Glomerular visceral epithelial cell (primary cell): ENCODE data around the gene PITX1.

ENCODE experiments used
- DNase-seq: peaks from one replicate; pipeline ENCODE4 v3.0.0-alpha.2; 2016; ENCODE audit errors: extremely low spot score

Gene PITX1

DNA sequence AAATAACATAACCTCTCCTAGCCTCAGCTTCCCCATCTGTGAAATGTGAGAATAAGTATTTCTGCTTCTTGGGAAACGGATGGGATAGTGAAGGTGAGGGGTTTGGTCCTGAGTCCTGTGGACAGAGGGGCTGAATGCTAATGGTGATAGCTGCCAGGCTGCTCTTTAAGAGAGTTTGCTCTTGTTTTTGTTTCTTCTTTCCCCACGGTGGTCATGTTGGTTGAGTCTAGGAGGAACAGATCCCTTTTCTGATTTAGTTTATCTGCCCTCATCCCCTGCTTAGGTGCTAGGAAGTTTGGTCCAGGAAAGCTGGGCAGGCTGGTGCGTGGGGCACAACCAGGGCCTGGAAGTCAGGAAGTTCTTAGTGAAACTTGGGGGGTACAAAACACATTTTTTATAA, 7.7 kb upstream of the PITX1 start:
- DNase-seq, result no peak

DNA sequence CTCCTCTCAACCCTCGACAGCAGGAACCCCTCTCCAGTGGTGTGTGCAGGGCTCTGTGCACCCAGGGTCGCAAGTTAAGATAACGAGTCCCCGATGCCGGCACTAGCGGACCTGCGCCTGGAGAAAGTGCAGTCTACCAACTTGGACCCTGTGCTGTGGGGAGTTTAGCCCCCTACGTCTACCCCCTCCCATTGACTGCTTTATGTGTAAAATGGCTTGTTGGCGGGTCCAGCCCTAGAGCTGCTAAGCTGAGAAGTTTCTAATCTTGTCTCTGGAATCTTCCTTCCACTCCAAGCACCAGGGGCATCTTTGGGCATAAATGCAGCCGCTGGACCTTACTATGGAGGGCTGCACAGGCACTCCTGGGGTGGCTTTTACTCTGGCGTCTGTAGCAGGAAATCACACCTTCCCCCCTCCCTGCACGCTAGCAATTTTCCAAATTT, 7.1 kb upstream of the PITX1 start:
- no peak for DNase-seq

DNA sequence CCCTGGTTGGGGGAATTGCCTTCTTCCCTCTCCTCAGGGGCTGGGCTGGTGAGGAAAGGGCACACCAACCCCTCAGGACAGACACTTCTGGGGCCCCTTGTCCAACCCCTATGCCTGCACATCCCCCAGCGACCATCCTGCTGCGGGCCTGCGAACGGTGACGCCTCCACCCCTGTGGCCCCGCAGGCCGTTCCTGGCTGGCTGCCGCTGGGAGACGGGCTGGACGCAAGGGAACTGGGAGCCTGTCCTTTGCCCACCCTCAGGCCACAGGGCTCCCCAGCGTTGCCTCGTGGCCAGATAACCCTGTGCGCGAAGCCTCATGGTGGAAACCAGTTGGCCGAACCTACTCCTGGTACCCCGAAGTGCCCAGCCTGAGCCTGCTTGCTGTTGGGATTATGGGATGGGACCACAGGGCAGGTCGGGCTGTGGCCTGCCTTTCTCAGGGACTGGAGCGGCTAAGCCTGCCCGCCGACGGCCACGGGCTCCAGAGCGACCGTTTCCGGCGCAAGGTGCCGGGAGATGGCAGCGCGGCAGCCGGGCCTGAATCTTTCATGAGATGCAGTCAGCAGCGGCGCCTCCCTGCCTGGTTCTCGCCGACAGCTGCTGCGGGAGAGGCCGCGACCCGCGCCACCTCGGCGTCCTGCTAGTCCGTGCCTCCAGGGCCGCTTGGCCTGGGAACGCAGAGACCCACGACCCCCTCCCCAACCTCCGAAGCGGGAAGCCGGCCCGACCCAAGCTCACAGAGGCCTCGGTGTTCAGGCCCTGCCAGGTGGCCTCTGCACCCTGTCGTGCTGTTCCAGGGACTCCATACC, 6.5 kb upstream of the PITX1 start:
- no peak for DNase-seq

GRCh38 chr5:135040034-135040332, 6.0 kb upstream of the PITX1 start:
- no peak for DNase-seq

DNA sequence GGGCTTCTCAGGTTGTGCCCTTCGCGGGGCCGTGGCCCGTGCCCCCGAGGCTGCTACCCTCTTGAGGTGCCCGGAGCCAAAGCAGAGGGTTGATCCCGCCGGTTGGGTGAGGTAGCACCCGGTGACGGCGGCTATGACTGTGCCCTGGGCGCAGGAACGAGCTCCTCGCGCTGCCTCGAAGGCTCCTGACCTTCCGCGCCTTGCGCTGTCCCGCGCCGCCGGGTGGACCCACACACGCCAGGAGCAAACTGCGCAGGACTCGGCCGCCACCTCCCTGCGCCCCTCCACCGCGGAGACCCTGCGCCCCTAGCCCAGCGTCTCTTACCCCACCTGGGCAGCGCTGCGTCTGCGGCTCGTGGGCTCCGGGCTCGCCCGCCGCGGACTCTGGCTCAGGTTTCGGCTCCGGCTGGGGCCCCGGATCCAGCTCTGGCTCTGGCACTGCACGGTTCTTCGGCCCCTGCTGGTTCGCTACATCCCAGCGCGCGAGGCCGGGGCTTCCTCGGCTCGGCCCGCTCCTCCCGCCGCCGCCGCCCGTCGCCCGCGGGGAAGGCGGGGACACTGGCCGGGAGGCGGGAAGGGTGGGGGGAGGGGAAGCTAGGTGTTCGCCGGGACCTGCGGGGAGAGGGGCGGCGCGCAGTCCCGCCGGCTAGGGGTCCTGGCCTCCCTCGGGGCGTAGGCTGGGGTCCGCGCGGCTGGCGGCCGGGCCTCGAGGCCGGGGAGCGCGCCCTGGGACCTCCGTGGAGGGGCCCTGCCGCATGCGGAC, 5.4 kb upstream of the PITX1 start:
- DNase-seq, result no peak

DNA sequence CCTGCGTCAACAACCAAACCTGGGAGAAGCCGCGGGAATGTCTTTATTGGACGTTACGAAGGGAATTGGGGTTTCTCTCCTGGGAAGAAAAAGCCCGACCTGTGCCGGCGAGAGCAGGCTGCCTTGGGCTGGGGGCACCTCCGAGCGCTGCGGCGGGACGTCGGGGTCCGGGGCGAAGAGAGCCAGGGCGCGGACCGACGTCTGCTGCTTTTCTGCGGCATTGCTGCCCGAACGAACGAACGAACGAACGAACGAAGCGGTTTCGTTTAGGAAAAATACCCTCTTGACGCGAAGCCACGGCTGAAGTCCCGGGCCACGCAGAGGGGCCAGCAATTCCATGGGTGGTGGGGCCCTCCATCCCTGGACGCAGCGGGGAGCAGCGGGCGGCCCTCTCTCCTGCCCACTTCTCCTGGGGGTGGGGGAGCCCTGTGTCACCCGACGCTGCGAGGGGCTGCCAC, 4.8 kb upstream of the PITX1 start:
- DNase-seq, result no peak

- DNase-seq, result no peak
Observed at GRCh38 chr5:135038205-135038812, 4.3 kb upstream of the PITX1 start.

DNA sequence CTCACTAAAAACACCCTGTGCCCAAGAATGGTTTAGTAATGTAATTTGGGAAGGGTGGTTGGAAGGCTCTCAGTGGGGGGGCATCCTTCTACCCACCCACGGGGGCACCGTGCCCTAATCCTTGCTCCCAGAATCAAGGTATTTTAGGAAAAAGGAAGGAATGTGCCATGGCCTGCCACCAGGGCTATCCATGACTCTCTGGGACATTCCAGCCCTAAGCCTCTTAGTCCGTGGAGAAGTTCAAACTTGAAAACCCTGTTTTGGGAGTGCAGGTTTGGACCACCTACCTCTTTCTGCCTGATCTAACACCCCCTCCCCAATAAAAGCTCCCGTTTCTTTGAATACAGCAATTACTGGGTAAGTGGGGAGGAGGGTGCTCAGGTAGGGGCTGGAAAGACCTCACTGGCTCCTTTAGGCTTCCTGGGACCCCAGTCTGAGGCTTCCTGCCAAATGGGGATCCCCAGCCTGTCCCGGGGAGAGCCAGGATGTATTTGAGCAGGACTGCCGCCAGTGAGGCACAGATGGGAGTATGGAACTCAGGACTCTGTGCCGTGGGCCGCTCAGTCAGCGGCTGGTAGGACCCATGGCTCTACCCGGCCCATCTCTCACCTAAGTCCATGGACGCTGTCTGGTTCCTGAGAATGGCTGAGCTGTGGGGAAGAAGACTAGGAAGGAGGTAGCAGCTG, 3.6 kb upstream of the PITX1 start:
- no peak for DNase-seq

DNA sequence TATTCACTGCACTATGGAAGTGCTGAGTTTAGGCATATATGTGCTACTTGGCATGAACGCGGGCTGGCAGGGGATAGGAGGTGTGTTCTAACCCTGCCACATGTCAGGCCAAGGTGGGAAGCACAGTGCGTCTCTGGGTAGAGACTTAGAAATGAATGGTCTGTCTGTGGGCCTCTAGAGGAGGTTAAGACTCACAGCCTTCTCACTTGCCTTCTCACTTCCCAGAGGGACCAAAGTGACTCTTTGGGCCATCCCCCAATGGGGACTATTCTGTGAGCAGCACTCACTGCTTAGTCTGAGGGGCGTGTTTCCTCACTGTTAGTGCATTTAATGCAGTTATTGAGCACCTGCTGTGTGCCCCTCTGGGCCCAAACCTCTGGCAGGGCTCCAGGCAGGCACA, 2.4 kb upstream of the PITX1 start:
- no peak for DNase-seq

GRCh38 chr5:135035678-135036030, 1.6 kb upstream of the PITX1 start:
- no peak for DNase-seq

GRCh38 chr5:135034963-135035677, 1.1 kb upstream of the PITX1 start:
- no peak for DNase-seq

GRCh38 chr5:135034236-135034962, 371 bp upstream of the PITX1 start:
- peak; percentile 17 for DNase-seq

GRCh38 chr5:135032999-135033861, 798 bp downstream of the PITX1 start:
- DNase-seq, result no peak

DNA sequence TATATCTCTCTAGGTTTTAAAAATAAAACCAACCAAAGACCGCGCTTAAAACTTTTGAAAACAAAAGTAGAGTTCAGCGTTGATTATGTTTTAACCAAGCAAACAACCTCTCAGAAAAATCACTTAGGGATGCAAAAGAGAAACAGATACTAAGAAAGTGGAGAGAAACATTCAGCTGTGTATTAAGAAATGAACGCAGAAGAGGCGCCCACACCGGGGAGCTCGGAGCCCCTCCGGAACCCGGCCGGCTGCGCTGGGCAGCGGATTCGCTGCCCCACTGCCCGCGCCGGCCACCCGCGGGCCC, 1.4 kb downstream of the PITX1 start:
- DNase-seq, result no peak

- DNase-seq, result no peak
Observed at GRCh38 chr5:135031813-135032694, 2.0 kb downstream of the PITX1 start.

GRCh38 chr5:135030956-135031812, 2.8 kb downstream of the PITX1 start:
- DNase-seq, result no peak

DNA sequence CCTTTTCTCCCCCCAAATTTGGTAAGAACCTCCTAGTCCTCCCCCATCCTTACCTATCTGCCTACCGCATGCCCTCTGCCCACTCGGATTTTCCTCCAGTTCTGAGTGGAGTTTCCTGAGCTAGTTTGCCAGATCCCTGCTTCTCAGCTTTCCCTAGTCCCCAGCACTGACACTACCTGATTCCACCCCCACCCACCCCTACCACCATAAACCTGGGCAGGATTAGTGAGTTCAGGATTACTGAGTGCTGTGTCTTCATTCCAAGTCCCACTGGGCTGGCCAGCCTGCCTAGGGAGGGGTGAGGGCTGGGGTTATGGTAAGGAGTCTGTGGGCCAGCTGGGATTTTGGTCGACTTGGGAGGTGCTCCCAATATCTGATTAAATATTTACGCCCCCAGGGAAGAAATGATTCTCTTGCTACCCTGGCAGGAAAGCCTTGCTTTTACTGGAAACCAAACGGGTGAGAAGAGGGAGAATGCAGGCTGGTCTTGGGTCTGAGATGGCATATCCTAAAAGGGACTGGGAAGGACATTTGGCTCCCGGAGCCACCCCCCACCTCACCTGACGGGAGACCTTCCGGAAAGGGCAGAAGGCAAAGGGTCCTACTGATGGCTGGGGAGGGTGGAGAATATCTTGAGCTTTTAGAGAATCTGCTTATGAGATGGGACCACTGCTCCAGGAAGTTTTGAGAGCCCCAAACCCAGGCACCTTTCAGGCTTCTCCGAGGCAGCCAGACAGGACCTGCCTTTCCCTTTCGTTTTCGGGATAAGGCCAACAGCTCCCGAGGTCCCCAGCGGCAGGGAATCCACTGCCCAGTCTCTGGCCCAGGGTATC, 3.7 kb downstream of the PITX1 start:
- DNase-seq, result no peak
